Measurements from ENCODE around the gene BEND6. TPM values are rescaled to one million over a fixed set of nuclear protein-coding genes. Genes with fewer than 3 reads are reported as not detected.

Gene BEND6
- total RNA-seq, 1 donor from 2014 or later = not detected

- ATAC-seq (ENCODE audit: low read depth) = no peak
- Mint-ChIP-seq H3K9me3 (peaks cover 20% of the 10 kb centered on the region), H3K4me1 (no peaks in the 10 kb centered on the region), H3K27me3 (peaks cover 6% of the 10 kb centered on the region), H3K36me3 (ENCODE audit: low read depth) (peaks cover 9% of the 10 kb centered on the region), H3K4me3 (no peak overlapping the region), H3K27ac (no peak overlapping the region)
- intact Hi-C loops (cut with micrococcal nuclease) = no loop called here
- CTCF ChIA-PET = no interaction called here
- POLR2A ChIA-PET = no interaction called here
- DNase-seq = no peak
- TF ChIP-seq CTCF (IDR thresholded peaks at IDR 0.05) = no peak
These were observed 69.4 kb downstream of the BEND6 start for GRCh38 chr6:57024321-57024720.

GRCh38 chr6:57024775-57025174, 69.9 kb downstream of the BEND6 start:
- no peak for ATAC-seq (ENCODE audit: low read depth)

GRCh38 chr6:57026001-57026400, 71.1 kb downstream of the BEND6 start:
- ChIA-PET POLR2A (no interaction called here), CTCF (no interaction called here)
- no peak for TF ChIP-seq CTCF (IDR thresholded peaks at IDR 0.05)
- Mint-ChIP-seq H3K27ac (no peak overlapping the region), H3K4me3 (no peak overlapping the region), H3K4me1 (no peaks in the 10 kb centered on the region), H3K9me3 (peaks cover 20% of the 10 kb centered on the region), H3K36me3 (ENCODE audit: low read depth) (peaks cover 9% of the 10 kb centered on the region), H3K27me3 (peaks cover 9% of the 10 kb centered on the region)
- intact Hi-C loops (cut with micrococcal nuclease) = no loop called here
- DNase-seq (no peak), ATAC-seq (ENCODE audit: low read depth) (no peak)

More at GRCh38 chr6:57024775-57025174, 69.9 kb downstream of the BEND6 start:
- CTCF ChIA-PET = no interaction called here
- peaks cover 9% of the 10 kb centered on the region for H3K36me3 Mint-ChIP-seq (ENCODE audit: low read depth)
- peaks cover 7% of the 10 kb centered on the region for H3K27me3 Mint-ChIP-seq
- no peak overlapping the region for H3K27ac Mint-ChIP-seq
- intact Hi-C loops (cut with micrococcal nuclease) = no loop called here
- DNase-seq = no peak
- POLR2A ChIA-PET = no interaction called here
- no peak for TF ChIP-seq CTCF (IDR thresholded peaks at IDR 0.05)
- H3K4me1 Mint-ChIP-seq = no peaks in the 10 kb centered on the region
- no peak overlapping the region for H3K4me3 Mint-ChIP-seq
- H3K9me3 Mint-ChIP-seq = peaks cover 20% of the 10 kb centered on the region

- peaks cover 9% of the 10 kb centered on the region for H3K27me3 Mint-ChIP-seq
- no peak for TF ChIP-seq CTCF (IDR thresholded peaks at IDR 0.05)
- intact Hi-C loops (cut with micrococcal nuclease) = no loop called here
- H3K4me1 Mint-ChIP-seq = no peaks in the 10 kb centered on the region
- no peak for DNase-seq
- CTCF ChIA-PET = no interaction called here
- H3K27ac Mint-ChIP-seq = no peak overlapping the region
- H3K9me3 Mint-ChIP-seq = peaks cover 20% of the 10 kb centered on the region
- H3K36me3 Mint-ChIP-seq (ENCODE audit: low read depth) = peaks cover 9% of the 10 kb centered on the region
- no peak for ATAC-seq (ENCODE audit: low read depth)
- no peak overlapping the region for H3K4me3 Mint-ChIP-seq
- POLR2A ChIA-PET = no interaction called here
These were observed 72.4 kb downstream of the BEND6 start for GRCh38 chr6:57027301-57027700.

- intact Hi-C loops (cut with micrococcal nuclease) = no loop called here
- no peak for TF ChIP-seq CTCF (IDR thresholded peaks at IDR 0.05)
- peaks cover 9% of the 10 kb centered on the region for H3K36me3 Mint-ChIP-seq (ENCODE audit: low read depth)
These were observed 74.3 kb downstream of the BEND6 start for GRCh38 chr6:57029213-57029612.

More at GRCh38 chr6:57029213-57029612, 74.3 kb downstream of the BEND6 start:
- H3K27ac Mint-ChIP-seq = no peak overlapping the region
- peaks cover 9% of the 10 kb centered on the region for H3K27me3 Mint-ChIP-seq
- H3K9me3 Mint-ChIP-seq = peaks cover 15% of the 10 kb centered on the region
- no peaks in the 10 kb centered on the region for H3K4me1 Mint-ChIP-seq
- DNase-seq (no peak), ATAC-seq (ENCODE audit: low read depth) (no peak)
- H3K4me3 Mint-ChIP-seq = no peak overlapping the region
- CTCF ChIA-PET = no interaction called here
- POLR2A ChIA-PET = no interaction called here

Measured in activated B cell treated with CpG ODN at 0.5 μM for 24 hours (primary cell).